Renal pelvis (tissue), 4 donors: ENCODE data around the gene MYO10. TPM values are rescaled to one million over a fixed set of nuclear protein-coding genes. Genes with fewer than 3 reads are reported as not detected.
A peak's percentile ranks its signal among the peaks of the same experiment; 100 is the strongest.

Source experiments
- DNase-seq: peaks from one replicate; pipeline ENCODE4 v3.0.0-alpha.2; 2013
- polyA plus RNA-seq, 3 donors: library from polyadenylated mRNA; unstranded; fragments of 120-200 nt; gene quantifications; one replicate each; pipeline ENCODE4 v1.2.1, GENCODE V29; 2013; ENCODE audit not compliant: insufficient read length in 3 of 3

The MYO10 gene
- polyA plus RNA-seq, 3 donors: 38.8 to 50.8 (median 41.7) TPM

GRCh38 chr5:16819522-16820167 lies 116.4 kb downstream of the MYO10 start:
- DNase-seq: no peak

- no peak for DNase-seq
Measured at GRCh38 chr5:16815432-16815831, 120.7 kb downstream of the MYO10 start.

- DNase-seq: no peak
Measured at GRCh38 chr5:16812911-16813310, 123.2 kb downstream of the MYO10 start.

GRCh38 chr5:16812448-16812847 lies 123.6 kb downstream of the MYO10 start:
- no peak for DNase-seq

GRCh38 chr5:16810208-16810854 lies 125.8 kb downstream of the MYO10 start:
- DNase-seq: no peak

GRCh38 chr5:16809395-16810207 lies 126.5 kb downstream of the MYO10 start:
- DNase-seq: no peak

GRCh38 chr5:16809010-16809394 lies 127.1 kb downstream of the MYO10 start:
- no peak for DNase-seq

- no peak for DNase-seq
Measured at GRCh38 chr5:16808021-16808420, 128.1 kb downstream of the MYO10 start.

- no peak for DNase-seq
Measured at GRCh38 chr5:16807547-16807864, 128.6 kb downstream of the MYO10 start.

GRCh38 chr5:16806711-16807546 lies 129.2 kb downstream of the MYO10 start:
- no peak for DNase-seq

- DNase-seq: no peak
Measured at GRCh38 chr5:16805486-16805885, 130.6 kb downstream of the MYO10 start.

GRCh38 chr5:16803831-16804230 lies 132.3 kb downstream of the MYO10 start:
- no peak for DNase-seq

GRCh38 chr5:16800477-16800876 lies 135.6 kb downstream of the MYO10 start:
- DNase-seq: no peak

GRCh38 chr5:16799796-16800195 lies 136.3 kb downstream of the MYO10 start:
- DNase-seq: no peak

- DNase-seq: no peak
Measured at GRCh38 chr5:16797951-16798350, 138.1 kb downstream of the MYO10 start.

GRCh38 chr5:16794269-16794913 lies 141.7 kb downstream of the MYO10 start:
- no peak for DNase-seq

GRCh38 chr5:16792598-16793275 lies 143.4 kb downstream of the MYO10 start:
- no peak for DNase-seq

GRCh38 chr5:16791904-16792597 lies 144.0 kb downstream of the MYO10 start:
- no peak for DNase-seq

- DNase-seq: peak; percentile 51
Measured at GRCh38 chr5:16791036-16791705, 144.9 kb downstream of the MYO10 start.

- no peak for DNase-seq
Measured at GRCh38 chr5:16788957-16789356, 147.1 kb downstream of the MYO10 start.
